RPMI7951 (cell line): ENCODE results near the gene EHMT1. TPM values are rescaled to one million over a fixed set of nuclear protein-coding genes. Genes with fewer than 3 reads are reported as not detected.
"Not testable (repeated sequence)": the region's sequence is repeated elsewhere in the genome, so short reads cannot be mapped to it uniquely, and the experiment has no call there.

Experiments
- DNase-seq: peaks from one replicate; pipeline ENCODE4 v3.0.0-alpha.2; 2012; ENCODE audit warnings: low read depth
- total RNA-seq: library from RNA; depleted of rRNA; stranded (reverse); fragments of >200 nt; shearing (Covaris generic); gene quantifications from 2 replicates; pipeline ENCODE4 v1.2.3, GENCODE V29; 2014

The EHMT1 gene
- total RNA-seq, 1 experiment from 2014 or later: 11.5 TPM

- peak; percentile 14 for DNase-seq
Observed at GRCh38 chr9:137804908-137805630, 186.3 kb downstream of the EHMT1 start.

GRCh38 chr9:137807721-137808703, 189.2 kb downstream of the EHMT1 start:
- no peak for DNase-seq

- DNase-seq: no peak
Observed at GRCh38 chr9:137809040-137809576, 190.3 kb downstream of the EHMT1 start.

- DNase-seq: not testable (repeated sequence)
Observed at GRCh38 chr9:137809726-137810450, 191.1 kb downstream of the EHMT1 start.

- DNase-seq: no peak
Observed at GRCh38 chr9:137811283-137811870, 192.6 kb downstream of the EHMT1 start.

GRCh38 chr9:137812356-137813023, 193.7 kb downstream of the EHMT1 start:
- no peak for DNase-seq

GRCh38 chr9:137813167-137813566, 194.4 kb downstream of the EHMT1 start:
- DNase-seq: no peak

- DNase-seq: no peak
Observed at GRCh38 chr9:137813651-137814415, 195.0 kb downstream of the EHMT1 start.

GRCh38 chr9:137814436-137814835, 195.6 kb downstream of the EHMT1 start:
- DNase-seq: no peak

GRCh38 chr9:137814841-137815240, 196.0 kb downstream of the EHMT1 start:
- DNase-seq: no peak

GRCh38 chr9:137815256-137816255, 196.8 kb downstream of the EHMT1 start:
- no peak for DNase-seq

- DNase-seq: no peak
Observed at GRCh38 chr9:137816531-137817235, 197.9 kb downstream of the EHMT1 start.

GRCh38 chr9:137817236-137818200, 198.7 kb downstream of the EHMT1 start:
- DNase-seq: no peak

GRCh38 chr9:137818286-137818685, 199.5 kb downstream of the EHMT1 start:
- no peak for DNase-seq

GRCh38 chr9:137820161-137820855, 201.5 kb downstream of the EHMT1 start:
- DNase-seq: no peak
